PFSK-1 (cell line): ENCODE data around the gene TMEM207. TPM values are rescaled to one million over a fixed set of nuclear protein-coding genes. Genes with fewer than 3 reads are reported as not detected.

ENCODE experiments used
- FOXP2 ChIP-seq: optimal IDR thresholded peaks from 2 replicates; pipeline ENCODE3; 2011; ENCODE audit warnings: borderline replicate concordance, control low read depth, inconsistent platforms; ENCODE audit not compliant: insufficient read depth; ENCODE audit errors: extremely low read length, extremely low read depth
- POLR2AphosphoS5 ChIP-seq: IDR thresholded peaks from 2 replicates; pipeline ENCODE4 v1.6.1; 2012; ENCODE audit warnings: low read depth, mild to moderate bottlenecking, control low read depth, low read length, moderate library complexity
- SIN3A ChIP-seq: IDR thresholded peaks from 2 replicates; pipeline ENCODE4 v1.6.1; 2012; ENCODE audit warnings: mild to moderate bottlenecking, low read length, moderate library complexity, borderline replicate concordance; ENCODE audit not compliant: insufficient read depth
- TAF1 ChIP-seq: IDR thresholded peaks from 2 replicates; pipeline ENCODE4 v1.6.1; 2012; ENCODE audit warnings: low read length, control low read depth, borderline replicate concordance; ENCODE audit not compliant: insufficient read depth
- polyA plus RNA-seq: library from polyadenylated mRNA; unstranded; fragments of >200 nt; gene quantifications from one replicate; pipeline ENCODE4 v1.2.1, GENCODE V29; 2012; ENCODE audit warnings: low read depth, missing spikeins; ENCODE audit not compliant: insufficient read length
- TF ChIP-seq, protein P1 (sequence below), 2 experiments: IDR thresholded peaks; 2 replicates each; pipeline versions ENCODE4 v1.6.1 to v1.8.0; 2011 to 2012; ENCODE audit warnings: low read depth in 2 of 2, low read length in 2 of 2, control low read depth in 1 of 2, inconsistent platforms in 1 of 2, mild to moderate bottlenecking in 1 of 2, moderate library complexity in 1 of 2; ENCODE audit not compliant: insufficient read depth in 1 of 2

TMEM207 gene
- not detected for polyA plus RNA-seq

DNA sequence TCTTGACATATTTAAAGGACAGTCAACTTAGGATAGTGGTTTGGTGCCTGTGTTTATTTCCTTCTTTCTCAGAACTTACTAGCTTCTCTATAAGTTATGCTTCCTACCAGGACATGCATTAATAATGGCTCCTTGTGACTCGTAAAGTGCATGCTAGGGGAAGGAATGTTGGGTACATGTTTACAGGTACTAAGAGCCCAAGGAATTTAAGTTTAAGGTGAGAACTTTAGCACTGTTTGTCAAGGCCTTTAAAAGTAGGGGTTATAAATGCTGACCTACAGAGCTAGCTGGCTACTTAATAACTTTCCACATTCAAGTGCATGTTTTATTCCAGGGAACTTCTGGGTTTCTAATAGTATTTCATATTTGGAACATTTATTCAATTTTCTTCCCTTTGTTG is at the start of gene TMEM207:
Gene TMEM207, minus strand, starts transcription at position 101 of the 400 bp plus-strand sequence. Its CDS starts 92 bp downstream, at position 9.
- TF ChIP-seq SIN3A: no peak
- TF ChIP-seq TAF1: no peak
- TF ChIP-seq, protein P1, sequence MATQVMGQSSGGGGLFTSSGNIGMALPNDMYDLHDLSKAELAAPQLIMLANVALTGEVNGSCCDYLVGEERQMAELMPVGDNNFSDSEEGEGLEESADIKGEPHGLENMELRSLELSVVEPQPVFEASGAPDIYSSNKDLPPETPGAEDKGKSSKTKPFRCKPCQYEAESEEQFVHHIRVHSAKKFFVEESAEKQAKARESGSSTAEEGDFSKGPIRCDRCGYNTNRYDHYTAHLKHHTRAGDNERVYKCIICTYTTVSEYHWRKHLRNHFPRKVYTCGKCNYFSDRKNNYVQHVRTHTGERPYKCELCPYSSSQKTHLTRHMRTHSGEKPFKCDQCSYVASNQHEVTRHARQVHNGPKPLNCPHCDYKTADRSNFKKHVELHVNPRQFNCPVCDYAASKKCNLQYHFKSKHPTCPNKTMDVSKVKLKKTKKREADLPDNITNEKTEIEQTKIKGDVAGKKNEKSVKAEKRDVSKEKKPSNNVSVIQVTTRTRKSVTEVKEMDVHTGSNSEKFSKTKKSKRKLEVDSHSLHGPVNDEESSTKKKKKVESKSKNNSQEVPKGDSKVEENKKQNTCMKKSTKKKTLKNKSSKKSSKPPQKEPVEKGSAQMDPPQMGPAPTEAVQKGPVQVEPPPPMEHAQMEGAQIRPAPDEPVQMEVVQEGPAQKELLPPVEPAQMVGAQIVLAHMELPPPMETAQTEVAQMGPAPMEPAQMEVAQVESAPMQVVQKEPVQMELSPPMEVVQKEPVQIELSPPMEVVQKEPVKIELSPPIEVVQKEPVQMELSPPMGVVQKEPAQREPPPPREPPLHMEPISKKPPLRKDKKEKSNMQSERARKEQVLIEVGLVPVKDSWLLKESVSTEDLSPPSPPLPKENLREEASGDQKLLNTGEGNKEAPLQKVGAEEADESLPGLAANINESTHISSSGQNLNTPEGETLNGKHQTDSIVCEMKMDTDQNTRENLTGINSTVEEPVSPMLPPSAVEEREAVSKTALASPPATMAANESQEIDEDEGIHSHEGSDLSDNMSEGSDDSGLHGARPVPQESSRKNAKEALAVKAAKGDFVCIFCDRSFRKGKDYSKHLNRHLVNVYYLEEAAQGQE (IDR thresholded peaks at IDR 0.05; ENCODE audit: insufficient read depth in 1 of 2, low read depth in 2 of 2, low read length in 2 of 2): no peak
- TF ChIP-seq POLR2AphosphoS5: no peak
- TF ChIP-seq FOXP2: no peak

DNA sequence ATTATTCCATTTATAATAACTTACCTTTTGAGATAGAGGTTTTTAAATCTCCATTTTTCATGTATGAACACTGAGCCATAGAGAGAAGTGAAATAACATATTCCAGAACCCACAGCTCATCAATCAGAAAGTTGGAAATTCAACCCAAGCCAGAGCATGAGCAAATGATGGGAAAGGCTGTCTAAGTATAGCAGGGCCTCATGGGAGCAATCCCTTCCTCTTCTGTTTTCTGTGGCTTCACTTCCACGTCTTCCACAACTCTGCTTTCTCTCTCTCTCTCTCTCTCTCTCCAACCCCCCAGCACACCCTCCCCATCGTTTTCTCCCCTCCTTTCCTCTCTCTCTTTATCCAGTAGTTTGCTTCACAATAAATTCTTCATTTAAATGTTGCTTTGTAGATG is 49.4 kb upstream of the TMEM207 start:
- TF ChIP-seq, protein P1 (IDR thresholded peaks at IDR 0.05; ENCODE audit: insufficient read depth in 1 of 2, low read depth in 2 of 2, low read length in 2 of 2): no peak
- TF ChIP-seq FOXP2: no peak
- TF ChIP-seq SIN3A: no peak
- TF ChIP-seq TAF1: no peak
- TF ChIP-seq POLR2AphosphoS5: no peak

DNA sequence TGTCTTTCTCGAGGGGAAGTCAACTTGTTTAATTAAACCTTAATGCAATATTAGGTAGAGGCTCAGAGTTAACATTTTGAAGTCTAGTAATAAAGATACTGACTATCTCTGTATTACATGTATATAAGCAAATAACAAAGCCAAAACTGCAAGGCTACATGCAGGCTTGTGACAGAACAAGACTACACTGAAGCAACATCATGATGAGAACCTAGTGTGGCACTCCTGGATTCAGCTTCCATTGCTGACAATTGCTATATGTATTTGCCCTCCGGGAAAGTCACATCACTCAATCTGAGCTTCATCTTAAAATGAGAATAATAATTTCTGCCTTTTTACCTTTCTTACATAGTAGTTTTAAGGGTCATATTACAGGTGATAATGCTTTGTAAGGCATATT is 48.6 kb upstream of the TMEM207 start:
- TF ChIP-seq POLR2AphosphoS5: no peak
- no peak for TF ChIP-seq TAF1
- no peak for TF ChIP-seq SIN3A
- TF ChIP-seq, protein P1 (IDR thresholded peaks at IDR 0.05; ENCODE audit: insufficient read depth in 1 of 2, low read depth in 2 of 2, low read length in 2 of 2): no peak
- TF ChIP-seq FOXP2: no peak

DNA sequence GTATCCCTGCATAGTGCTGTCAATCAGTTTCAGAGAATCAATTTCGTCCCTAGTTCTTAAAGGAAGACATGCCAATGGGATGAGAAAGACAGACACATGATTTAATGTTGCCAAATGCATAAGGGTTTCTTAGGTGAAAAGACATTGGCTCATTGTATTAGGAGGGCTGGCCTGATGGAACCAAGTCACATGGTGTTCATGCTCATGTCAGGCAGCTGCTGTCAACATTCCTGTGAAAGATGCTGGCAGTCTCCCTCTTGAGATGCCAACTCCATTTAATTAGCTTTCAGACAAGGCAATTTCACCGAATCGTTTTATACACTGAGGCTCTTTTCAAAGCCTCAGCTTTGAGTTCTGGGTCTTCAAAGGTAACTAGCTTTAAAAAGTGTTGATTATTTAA is 48.1 kb upstream of the TMEM207 start:
- TF ChIP-seq, protein P1 (IDR thresholded peaks at IDR 0.05; ENCODE audit: insufficient read depth in 1 of 2, low read depth in 2 of 2, low read length in 2 of 2): no peak
- TF ChIP-seq POLR2AphosphoS5 (no peak), FOXP2 (no peak)

DNA sequence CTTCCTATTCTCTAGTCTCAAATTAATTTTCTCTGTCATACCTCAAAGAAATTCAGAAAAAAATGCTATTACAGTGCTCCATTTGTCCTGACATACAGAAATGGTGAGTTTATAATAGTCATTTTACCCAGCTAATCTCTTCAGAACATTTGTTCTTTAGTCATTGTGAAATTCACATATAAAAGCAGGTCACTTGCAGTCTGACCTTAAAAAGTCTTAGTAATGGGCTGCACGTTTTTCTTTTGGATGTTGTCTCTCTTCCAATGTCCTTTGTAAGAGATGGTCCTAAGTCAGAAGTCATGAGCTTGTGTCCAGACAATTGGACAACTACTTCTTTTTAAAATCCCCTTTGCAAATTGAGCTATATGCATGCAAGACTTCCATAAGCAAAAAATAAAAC is 47.2 kb upstream of the TMEM207 start:
- TF ChIP-seq TAF1 (no peak), POLR2AphosphoS5 (no peak), SIN3A (no peak), FOXP2 (no peak)
- TF ChIP-seq, protein P1 (IDR thresholded peaks at IDR 0.05; ENCODE audit: insufficient read depth in 1 of 2, low read depth in 2 of 2, low read length in 2 of 2): no peak
